Natural killer cell (primary cell): ENCODE results near the gene P2RX3. TPM values are rescaled to one million over a fixed set of nuclear protein-coding genes. Genes with fewer than 3 reads are reported as not detected.

ENCODE experiments used
- ATAC-seq, 3 donors: fragments of 150-1000 bp in 2 of 3; fragments of 200-7000 bp in 1 of 3; cut with Tn5 transposase; 1 replicate in 1 of 3; 2 replicates in 2 of 3; pipeline ENCODE4 v1.10.0; 2021; ENCODE audit warnings: mild to moderate bottlenecking in 2 of 3, moderate library complexity in 2 of 3
- DNase-seq, 2 donors: peaks; one replicate each; pipeline versions ENCODE4 v3.0.0 to v3.0.0-alpha.2; 2013 to 2021; ENCODE audit warnings: mixed read lengths in 1 of 2
- H3K27ac ChIP-seq: one replicate; pipeline ENCODE4 v1.5.1; 2013; ENCODE audit warnings: mild to moderate bottlenecking, low read length
- H3K27me3 ChIP-seq: one replicate; pipeline ENCODE4 v1.6.1; 2013; ENCODE audit warnings: low read length; ENCODE audit not compliant: control insufficient read depth, insufficient read depth
- H3K36me3 ChIP-seq: one replicate; pipeline ENCODE4 v1.6.1; 2013; ENCODE audit warnings: low read length; ENCODE audit not compliant: control insufficient read depth, insufficient read depth
- H3K4me1 ChIP-seq: one replicate; pipeline ENCODE4 v1.6.1; 2013; ENCODE audit warnings: low read length; ENCODE audit not compliant: control insufficient read depth, insufficient read depth
- H3K4me3 ChIP-seq: one replicate; pipeline ENCODE4 v1.5.1; 2013; ENCODE audit warnings: low read length
- H3K9me3 ChIP-seq: one replicate; pipeline ENCODE4 v1.6.1; 2013; ENCODE audit warnings: low read length; ENCODE audit not compliant: control insufficient read depth, insufficient read depth
- H3K27ac Mint-ChIP-seq, 2 donors: one replicate each; pipeline ENCODE4 v1.8.0; 2022; ENCODE audit warnings: mild to moderate bottlenecking in 2 of 2, mixed read lengths in 2 of 2, moderate library complexity in 1 of 2
- H3K27me3 Mint-ChIP-seq, 2 donors: one replicate each; pipeline ENCODE4 v1.8.0; 2022; ENCODE audit warnings: low read depth in 2 of 2, mixed read lengths in 2 of 2
- H3K36me3 Mint-ChIP-seq: one replicate; pipeline ENCODE4 v1.8.0; 2022; ENCODE audit warnings: mixed read lengths
- H3K4me1 Mint-ChIP-seq, 2 donors: one replicate each; pipeline ENCODE4 v1.8.0; 2022; ENCODE audit warnings: mixed read lengths in 2 of 2
- H3K4me3 Mint-ChIP-seq: one replicate; pipeline ENCODE4 v1.8.0; 2022; ENCODE audit warnings: mild to moderate bottlenecking, moderate library complexity, mixed read lengths
- H3K9me3 Mint-ChIP-seq, 2 donors: one replicate each; pipeline ENCODE4 v1.8.0; 2022; ENCODE audit warnings: mixed read lengths in 2 of 2
- CTCF ChIP-seq: fragments of 200-600 bp; IDR thresholded peaks from one replicate; pipeline ENCODE4 v1.8.0; 2022; ENCODE audit warnings: antibody characterized with exemption
- WGBS: methylation state at CpG from one replicate; pipeline ENCODE4 v1.1.7; 2013; ENCODE audit warnings: missing lambda C conversion rate; ENCODE audit not compliant: insufficient coverage; 5-methylcytosine and 5-hydroxymethylcytosine counted together
- intact Hi-C: fragments of 100-400 bp; cut with micrococcal nuclease; formaldehyde crosslinking; loops from one replicate; pipeline ENCODE4 v1.14.2; 2022
- total RNA-seq, 4 donors: library from RNA; stranded (reverse); fragments of 120-200 nt in 1 of 4; gene quantifications; one replicate each; pipeline versions ENCODE4 v1.2.3 to v1.2.4, GENCODE V29; 2013 to 2022

The P2RX3 gene
- total RNA-seq, 3 donors from 2014 or later (not counting 1 experiment from before 2014, with no cell fraction given): not detected

GRCh38 chr11:57374966-57375365, 36.8 kb downstream of the P2RX3 start:
- H3K36me3 Mint-ChIP-seq: no peaks in the 10 kb centered on the region
- no peak overlapping the region for H3K4me3 Mint-ChIP-seq
- DNase-seq: no peak
- H3K27me3 Mint-ChIP-seq: peaks cover 7 to 15% of the 10 kb centered on the region in 2 donors
- ATAC-seq: no peak
- no peaks in the 10 kb centered on the region for H3K4me1 ChIP-seq
- TF ChIP-seq CTCF: no peak
- H3K27ac ChIP-seq: no peak overlapping the region
- no peaks in the 10 kb centered on the region for H3K27me3 ChIP-seq
- no peaks in the 10 kb centered on the region for H3K36me3 ChIP-seq
- no peak overlapping the region for H3K4me3 ChIP-seq
- no peaks in the 10 kb centered on the region for H3K9me3 ChIP-seq
- H3K27ac Mint-ChIP-seq: no peak overlapping the region
- no peaks in the 10 kb centered on the region for H3K4me1 Mint-ChIP-seq
- intact Hi-C loops: no loop called here
- 94% methylated on average over 3 of the region's 3 CpGs for WGBS
- no peaks in the 10 kb centered on the region for H3K9me3 Mint-ChIP-seq

- H3K9me3 Mint-ChIP-seq: no peaks in the 10 kb centered on the region
- 48% methylated on average over 2 of the region's 2 CpGs for WGBS
- no peak overlapping the region for H3K27ac Mint-ChIP-seq
- no peak for DNase-seq
- no peaks in the 10 kb centered on the region for H3K4me1 Mint-ChIP-seq
- Histone ChIP-seq H3K27me3 (no peaks in the 10 kb centered on the region), H3K9me3 (no peaks in the 10 kb centered on the region), H3K4me3 (no peak overlapping the region), H3K27ac (no peak overlapping the region), H3K36me3 (no peaks in the 10 kb centered on the region), H3K4me1 (no peaks in the 10 kb centered on the region)
- no peaks in the 10 kb centered on the region for H3K36me3 Mint-ChIP-seq
- H3K4me3 Mint-ChIP-seq: no peak overlapping the region
- no peak for TF ChIP-seq CTCF
- H3K27me3 Mint-ChIP-seq: peaks cover 7 to 15% of the 10 kb centered on the region in 2 donors
- intact Hi-C loops: no loop called here
- ATAC-seq: no peak
Measured at GRCh38 chr11:57375490-57375889, 37.3 kb downstream of the P2RX3 start.

GRCh38 chr11:57376095-57377090, 38.2 kb downstream of the P2RX3 start:
- Mint-ChIP-seq H3K36me3 (no peaks in the 10 kb centered on the region), H3K27me3 (peaks cover 7 to 15% of the 10 kb centered on the region in 2 donors), H3K27ac (no peak overlapping the region), H3K9me3 (no peaks in the 10 kb centered on the region), H3K4me3 (no peak overlapping the region), H3K4me1 (no peaks in the 10 kb centered on the region)
- no peak for TF ChIP-seq CTCF
- no peaks in the 10 kb centered on the region for H3K36me3 ChIP-seq
- H3K27me3 ChIP-seq: no peaks in the 10 kb centered on the region
- 70% methylated on average over 25 of the region's 26 CpGs for WGBS
- no peak overlapping the region for H3K27ac ChIP-seq
- no peak overlapping the region for H3K4me3 ChIP-seq
- no peaks in the 10 kb centered on the region for H3K9me3 ChIP-seq
- ATAC-seq: no peak
- DNase-seq: no peak
- intact Hi-C loops: no loop called here
- no peaks in the 10 kb centered on the region for H3K4me1 ChIP-seq
